HG02571 (cell line): Measurements from ENCODE around the gene YJEFN3.

Experiments
- ATAC-seq: cut with Tn5 transposase; IDR thresholded peaks from one replicate; pipeline ENCODE4 v1.9.1; 2021; ENCODE audit warnings: mild to moderate bottlenecking, moderate library complexity; ENCODE audit not compliant: unreplicated experiment

YJEFN3 gene

DNA sequence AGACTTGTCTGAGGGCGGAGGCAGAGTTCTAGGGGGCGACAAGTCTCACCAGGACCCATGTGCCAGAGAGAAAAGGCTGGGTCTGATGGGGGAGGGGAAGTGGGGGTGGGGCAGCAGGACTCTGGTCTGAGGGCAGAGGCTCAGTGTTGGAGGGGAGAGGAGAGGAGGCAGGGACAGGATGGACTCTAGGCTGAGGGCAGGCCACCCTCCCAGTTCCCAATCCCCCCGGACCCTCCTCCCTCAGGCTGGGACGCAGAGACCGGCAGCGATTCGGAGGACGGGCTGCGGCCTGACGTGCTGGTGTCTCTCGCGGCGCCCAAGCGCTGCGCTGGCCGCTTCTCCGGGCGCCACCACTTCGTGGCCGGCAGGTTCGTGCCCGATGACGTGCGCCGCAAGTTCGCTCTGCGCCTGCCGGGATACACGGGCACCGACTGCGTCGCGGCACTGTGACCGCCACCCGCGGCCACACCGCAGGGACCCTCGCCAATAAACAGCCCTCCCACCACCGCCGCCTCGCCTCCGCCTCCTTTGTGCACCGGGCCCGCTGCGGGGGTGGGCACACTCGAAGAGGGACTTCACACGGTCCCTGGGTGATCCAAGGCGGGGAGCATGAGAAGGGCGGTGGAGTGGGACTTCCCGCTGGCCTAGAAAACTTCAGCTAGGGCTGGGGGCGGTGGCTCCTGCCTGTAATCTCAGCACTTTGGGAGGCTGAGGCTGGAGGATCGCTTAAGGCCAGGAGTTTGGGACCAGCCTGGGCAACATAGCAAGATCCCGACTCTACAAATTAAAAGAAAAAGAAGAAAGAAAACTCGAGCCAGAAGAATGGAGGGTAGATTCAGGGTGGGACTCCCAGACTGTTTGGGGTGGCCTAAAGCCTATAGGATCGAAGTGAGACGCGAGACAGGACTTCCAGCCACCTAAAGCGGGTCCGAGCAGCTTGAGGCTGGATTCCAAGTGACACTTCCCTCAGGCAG is 8.7 kb downstream of the YJEFN3 start:
- ATAC-seq: no peak

- ATAC-seq: no peak
Measured at GRCh38 chr19:19538061-19538784, 9.5 kb downstream of the YJEFN3 start, which contains the start of gene CILP2. Gene CILP2, plus strand, starts transcription at chr19:19538265. Its CDS starts 85 bp downstream, at chr19:19538350.

DNA sequence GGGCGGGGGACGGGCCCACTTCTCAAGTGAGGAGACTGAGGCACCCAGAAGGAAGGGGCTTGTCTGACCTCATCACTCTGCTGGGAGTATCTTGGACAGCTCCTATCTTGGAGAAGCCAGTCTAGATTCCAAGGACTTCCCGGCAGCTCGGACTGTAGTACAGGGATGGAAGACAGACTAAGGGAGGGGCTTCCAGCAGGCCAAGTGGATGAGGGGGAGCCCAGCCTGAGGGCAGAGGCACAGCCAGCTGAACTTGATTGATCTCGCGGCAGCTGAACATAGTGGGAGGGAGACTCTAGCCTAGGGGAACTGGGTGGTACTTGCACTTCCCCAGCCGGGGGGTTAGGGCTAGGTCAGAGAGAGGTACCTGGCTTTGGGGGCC is 10.1 kb downstream of the YJEFN3 start:
- no peak for ATAC-seq

DNA sequence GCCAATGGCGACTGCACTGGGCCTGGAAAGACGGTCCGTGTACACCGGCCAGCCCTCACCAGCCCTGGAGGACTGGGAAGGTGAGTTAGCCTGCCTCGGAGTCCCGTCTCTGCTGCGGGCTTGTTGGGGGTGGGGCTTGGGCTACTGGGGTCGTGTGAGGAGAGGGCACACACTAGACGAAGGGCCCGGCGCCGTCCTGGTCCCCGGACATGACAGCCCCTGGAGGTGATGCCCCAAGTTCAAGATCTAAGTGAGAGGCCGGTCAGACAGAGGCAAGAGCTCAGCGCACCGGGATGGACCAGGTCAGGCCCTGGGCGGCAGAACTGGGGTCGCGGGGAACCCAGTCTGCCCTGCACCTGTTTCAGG is 11.0 kb downstream of the YJEFN3 start:
- no peak for ATAC-seq

GRCh38 chr19:19540064-19540714 is 11.5 kb downstream of the YJEFN3 start:
- ATAC-seq: no peak

GRCh38 chr19:19540715-19541515 is 12.2 kb downstream of the YJEFN3 start:
- ATAC-seq: no peak

- ATAC-seq: no peak
Measured at GRCh38 chr19:19541616-19542015, 12.9 kb downstream of the YJEFN3 start.

- no peak for ATAC-seq
Measured at GRCh38 chr19:19542507-19542906, 13.8 kb downstream of the YJEFN3 start.

GRCh38 chr19:19543101-19543500 is 14.4 kb downstream of the YJEFN3 start:
- ATAC-seq: no peak

- no peak for ATAC-seq
Measured at GRCh38 chr19:19543640-19544039, 14.9 kb downstream of the YJEFN3 start.

- ATAC-seq: no peak
Measured at GRCh38 chr19:19544257-19544953, 15.7 kb downstream of the YJEFN3 start.

- no peak for ATAC-seq
Measured at GRCh38 chr19:19544954-19545591, 16.4 kb downstream of the YJEFN3 start.

- no peak for ATAC-seq
Measured at GRCh38 chr19:19545707-19546106, 17.0 kb downstream of the YJEFN3 start.

DNA sequence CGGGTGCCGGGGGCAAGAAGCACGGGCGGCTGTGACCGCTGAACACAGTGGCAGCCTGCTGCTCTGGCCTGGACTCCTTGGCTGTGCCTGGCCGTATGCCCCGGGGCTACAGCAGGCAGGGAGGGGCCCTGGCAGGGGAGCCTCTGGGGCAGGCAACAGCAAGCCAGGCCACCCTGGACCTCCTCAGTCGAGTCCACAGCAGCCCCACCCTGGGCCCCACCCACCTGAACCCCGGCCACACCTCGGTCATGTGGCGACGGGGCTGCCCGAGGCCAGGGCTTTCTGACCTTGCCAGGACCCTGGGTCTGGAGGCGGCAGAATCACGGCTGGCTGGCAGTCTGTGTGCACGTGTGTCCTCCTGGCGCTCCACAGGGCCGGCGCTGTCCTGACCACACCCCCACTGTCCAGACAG is 18.0 kb downstream of the YJEFN3 start:
- ATAC-seq: no peak

DNA sequence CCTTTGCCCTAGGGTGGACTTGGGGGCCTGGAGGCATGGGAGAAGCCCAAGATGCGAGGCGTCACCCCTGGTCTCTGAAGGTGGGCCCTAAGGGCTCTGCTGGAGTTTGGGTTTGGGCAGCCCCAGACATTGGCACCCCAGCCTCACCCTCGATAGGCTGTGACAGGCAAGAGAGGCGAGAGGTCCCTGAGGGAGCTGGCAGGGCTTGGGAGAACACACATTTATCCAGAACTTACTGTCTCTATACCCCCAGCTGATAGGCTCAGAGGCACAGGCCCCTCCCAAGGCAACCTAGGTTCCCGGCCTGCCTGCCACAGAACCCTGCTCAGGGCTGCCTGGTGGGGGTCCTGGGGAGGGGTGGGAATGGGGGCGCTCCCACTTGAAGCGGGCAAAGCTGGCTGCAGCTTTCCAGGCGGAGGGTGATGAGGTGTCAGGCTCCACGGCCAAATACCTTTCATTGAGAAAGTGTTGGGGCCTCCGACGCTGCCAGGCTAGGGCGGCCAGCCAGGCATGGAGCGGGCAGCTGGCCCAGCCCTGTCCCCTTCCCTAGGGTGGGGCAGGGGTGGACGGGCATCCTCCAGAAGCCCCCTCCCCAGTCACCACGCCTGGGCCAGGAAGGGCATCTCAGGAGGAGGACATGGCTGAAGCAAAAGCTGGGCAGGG is 19.1 kb downstream of the YJEFN3 start:
- no peak for ATAC-seq

GRCh38 chr19:19548915-19549759 is 20.4 kb downstream of the YJEFN3 start:
- no peak for ATAC-seq

DNA sequence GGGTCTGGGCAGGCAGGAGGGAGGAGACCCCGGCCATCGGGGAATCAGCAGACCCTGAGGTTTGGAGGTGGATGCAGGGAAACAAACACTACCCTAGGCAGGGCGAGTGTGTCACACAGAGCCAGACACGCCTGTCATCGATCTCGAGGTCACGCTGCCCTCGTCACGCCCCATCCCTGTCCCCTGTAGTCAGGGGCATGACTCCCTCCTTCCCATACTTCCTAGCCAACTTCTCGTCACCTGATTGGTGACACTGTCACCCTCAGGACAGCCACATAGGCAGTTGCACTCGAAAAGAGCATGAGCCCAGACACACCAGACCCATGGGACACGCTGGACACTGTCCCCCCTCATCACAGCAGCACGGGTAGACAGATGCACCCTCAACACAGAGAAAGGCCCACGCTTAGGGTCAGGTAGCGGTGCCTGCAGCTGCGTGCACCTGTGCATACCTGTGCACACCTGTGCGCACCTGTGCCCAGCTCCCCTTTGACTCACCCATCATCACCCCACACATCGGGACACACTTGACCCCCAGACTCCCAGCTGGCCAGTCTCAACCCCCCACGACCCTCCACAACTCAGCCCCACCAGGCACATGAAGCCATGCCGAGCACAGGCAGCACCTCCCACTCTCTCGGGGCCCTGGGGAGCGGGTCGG is 21.2 kb downstream of the YJEFN3 start:
- ATAC-seq: no peak
